GM19372 (cell line): ENCODE results near the gene BTK.
"Not testable (repeated sequence)": the region's sequence is repeated elsewhere in the genome, so short reads cannot be mapped to it uniquely, and the experiment has no call there.

Experiments used
- ATAC-seq: cut with Tn5 transposase; IDR thresholded peaks from one replicate; pipeline ENCODE4 v1.9.1; 2021; ENCODE audit warnings: mild to moderate bottlenecking, low read depth, moderate library complexity; ENCODE audit not compliant: unreplicated experiment

The BTK gene

GRCh38 chrX:101348452-101349192 lies 37.4 kb downstream of the BTK start, which contains the start of gene TIMM8A:
TSS of gene TIMM8A (minus strand) at chrX:101348742. CDS start at chrX:101348664, 78 bp downstream.
- ATAC-seq = peak; percentile 96

- ATAC-seq = peak; percentile 11
These were observed 38.0 kb downstream of the BTK start for GRCh38 chrX:101347859-101348451.

- ATAC-seq = no peak
These were observed 48.2 kb downstream of the BTK start for GRCh38 chrX:101337776-101338271.

GRCh38 chrX:101334310-101334709 lies 51.7 kb downstream of the BTK start:
- ATAC-seq = not testable (repeated sequence)

GRCh38 chrX:101326600-101326999 lies 59.4 kb downstream of the BTK start:
- ATAC-seq = not testable (repeated sequence)

- ATAC-seq = no peak
These were observed 82.2 kb downstream of the BTK start for GRCh38 chrX:101303790-101304189.
